Mesangial cell (primary cell): ENCODE data around the gene LGALS7B. TPM values are rescaled to one million over a fixed set of nuclear protein-coding genes. Genes with fewer than 3 reads are reported as not detected.

Experiments used
- total RNA-seq: library from RNA; depleted of rRNA; stranded (reverse); fragments of >200 nt; gene quantifications from 2 replicates; pipeline ENCODE4 v1.2.3, GENCODE V29; 2015

The LGALS7B gene
- total RNA-seq, result 3.5 TPM in 1 of 2 replicates, not detected in the other

GRCh38 chr19:38788478-38789243 lies at the start of gene LGALS7B:
Gene LGALS7B, plus strand, starts transcription at chr19:38789200. Its CDS starts 27 bp downstream, at chr19:38789227.

GRCh38 chr19:38744298-38744681 lies 44.7 kb upstream of the LGALS7B start, which contains the start of gene CAPN12:
Gene CAPN12, minus strand, starts transcription at chr19:38744474. Its CDS starts 309 bp downstream, at chr19:38744165.

GRCh38 chr19:38773469-38774177 lies 15.4 kb upstream of the LGALS7B start, which contains the start of gene LGALS7:
Gene LGALS7, minus strand, starts transcription at chr19:38773517. Its CDS starts 25 bp downstream, at chr19:38773492.

GRCh38 chr19:38812841-38813320 lies 23.9 kb downstream of the LGALS7B start, which contains the start of gene LGALS4:
Gene LGALS4, minus strand, starts transcription at chr19:38812945. Its CDS starts 59 bp downstream, at chr19:38812886.

Other genes with a start within 250 kb of the LGALS7B start
- gene MAP4K1, start 171.2 kb upstream of the LGALS7B start, total RNA-seq, result 0.25 and 0.33 TPM in 2 replicates
- 474 and 580 TPM in 2 replicates for gene EIF3K, start 170.0 kb upstream of the LGALS7B start, total RNA-seq
- gene ACTN4, start 141.6 kb upstream of the LGALS7B start, total RNA-seq, result 750 and 874 TPM in 2 replicates
- gene CAPN12, start 44.7 kb upstream of the LGALS7B start, total RNA-seq, result 0.16 and 4.6 TPM in 2 replicates
- not detected in 2 replicates for gene LGALS7, start 15.7 kb upstream of the LGALS7B start, total RNA-seq
- gene LGALS4, start 23.7 kb downstream of the LGALS7B start, total RNA-seq, result not detected in 2 replicates
- gene ECH1, start 42.6 kb downstream of the LGALS7B start, total RNA-seq, result 36.8 and 139 TPM in 2 replicates
- 168 and 316 TPM in 2 replicates for gene HNRNPL, start 60.8 kb downstream of the LGALS7B start, total RNA-seq
- 3.1 and 10.0 TPM in 2 replicates for gene RINL, start 89.1 kb downstream of the LGALS7B start, total RNA-seq
- 37.5 and 79.6 TPM in 2 replicates for gene SIRT2, start 110.4 kb downstream of the LGALS7B start, total RNA-seq
- 19.8 and 23.3 TPM in 2 replicates for gene NFKBIB, start 110.8 kb downstream of the LGALS7B start, total RNA-seq
- gene CCER2, start 123.0 kb downstream of the LGALS7B start, total RNA-seq, result not detected in 2 replicates
- gene SARS2, start 141.6 kb downstream of the LGALS7B start, total RNA-seq, result 40.6 and 49.3 TPM in 2 replicates
- 57.4 and 89.6 TPM in 2 replicates for gene MRPS12, start 141.7 kb downstream of the LGALS7B start, total RNA-seq
- 22.5 and 53.4 TPM in 2 replicates for gene FBXO17, start 186.5 kb downstream of the LGALS7B start, total RNA-seq
- 3.4 and 7.3 TPM in 2 replicates for gene FBXO27, start 243.3 kb downstream of the LGALS7B start, total RNA-seq